Activated CD4-positive, alpha-beta T cell treated with anti-CD3 and anti-CD28 coated beads, Interleukin-2, amount 50 U/mL, for 1 hour (primary cell): ENCODE results near the gene ASH1L.
"Not testable (repeated sequence)": the region's sequence is repeated elsewhere in the genome, so short reads cannot be mapped to it uniquely, and the experiment has no call there.

Experiments used
- DNase-seq: peaks from one replicate; pipeline ENCODE4 v3.0.0-alpha.2; 2020

The ASH1L gene

GRCh38 chr1:155300553-155301329 lies 261.9 kb downstream of the ASH1L start:
- no peak for DNase-seq

- no peak for DNase-seq
Observed at GRCh38 chr1:155300024-155300423, 262.6 kb downstream of the ASH1L start.

DNA sequence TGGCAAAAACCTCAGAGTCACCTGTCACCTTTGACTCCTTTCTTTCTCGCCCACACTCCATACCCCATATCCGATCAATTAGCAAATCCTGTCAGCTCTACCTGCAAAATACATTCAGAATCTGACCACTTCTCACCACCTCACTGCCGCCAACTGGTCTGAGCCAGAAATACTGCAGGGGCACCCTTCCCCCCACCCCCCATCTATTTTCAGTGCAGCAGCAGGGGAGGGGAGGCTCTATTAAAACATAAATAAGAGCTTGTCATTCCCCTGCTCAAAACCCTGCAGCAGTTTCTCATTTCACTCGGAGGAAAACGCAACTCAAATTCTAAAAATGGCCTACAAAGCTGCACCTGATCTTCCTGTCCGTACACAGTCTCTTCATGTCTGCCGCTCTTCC lies 265.2 kb downstream of the ASH1L start:
- no peak for DNase-seq

- no peak for DNase-seq
Observed at GRCh38 chr1:155296661-155297060, 265.9 kb downstream of the ASH1L start.

DNA sequence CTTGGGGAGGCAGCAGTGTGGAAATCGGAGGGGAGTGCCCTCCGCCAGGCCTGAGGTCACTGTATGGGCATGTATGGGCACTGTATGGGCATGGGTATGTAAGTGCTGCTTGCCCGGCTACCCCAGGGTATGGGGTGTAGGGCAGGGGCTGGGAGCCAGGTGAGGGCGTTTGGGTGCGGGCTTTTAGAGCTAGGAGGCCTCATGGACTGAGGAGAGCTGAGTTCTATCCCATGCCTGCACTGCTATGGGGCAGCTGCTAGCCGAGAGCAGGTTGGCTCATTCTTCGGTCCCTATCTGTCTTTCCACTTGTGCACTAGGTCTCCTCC lies 266.7 kb downstream of the ASH1L start:
- no peak for DNase-seq

GRCh38 chr1:155295183-155295941 lies 267.2 kb downstream of the ASH1L start:
- DNase-seq, result no peak

GRCh38 chr1:155294520-155295182 lies 268.0 kb downstream of the ASH1L start:
- DNase-seq, result no peak

GRCh38 chr1:155293086-155293749 lies 269.4 kb downstream of the ASH1L start:
- DNase-seq, result no peak

DNA sequence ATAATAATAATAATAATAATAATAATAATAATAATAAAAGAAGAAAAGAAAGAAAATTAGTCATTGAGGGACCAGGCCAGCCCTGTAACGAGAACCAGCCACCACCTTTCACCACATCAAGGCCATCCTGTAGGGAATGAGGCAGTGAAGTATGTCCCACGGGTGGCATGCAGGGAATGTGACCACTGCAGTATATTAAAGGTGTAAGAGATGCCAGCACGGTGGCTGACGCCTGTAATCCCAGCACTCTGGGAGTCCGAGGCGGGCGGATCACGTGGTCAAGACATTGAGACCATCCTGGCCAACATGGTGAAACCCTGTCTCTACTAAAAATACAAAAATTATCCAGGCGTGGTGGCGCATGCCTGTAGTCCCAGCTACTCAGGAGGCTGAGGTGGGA lies 271.6 kb downstream of the ASH1L start:
- not testable (repeated sequence) for DNase-seq

- DNase-seq, result no peak
Observed at GRCh38 chr1:155287987-155288543, 274.5 kb downstream of the ASH1L start.

- DNase-seq, result no peak
Observed at GRCh38 chr1:155286544-155286943, 276.1 kb downstream of the ASH1L start.

GRCh38 chr1:155285631-155286044 lies 277.0 kb downstream of the ASH1L start:
- DNase-seq, result no peak
